Measurements from ENCODE around the gene GAPDHS. TPM values are rescaled to one million over a fixed set of nuclear protein-coding genes. Genes with fewer than 3 reads are reported as not detected.

GAPDHS gene
- total RNA-seq, 1 donor from 2014 or later, result not detected

DNA sequence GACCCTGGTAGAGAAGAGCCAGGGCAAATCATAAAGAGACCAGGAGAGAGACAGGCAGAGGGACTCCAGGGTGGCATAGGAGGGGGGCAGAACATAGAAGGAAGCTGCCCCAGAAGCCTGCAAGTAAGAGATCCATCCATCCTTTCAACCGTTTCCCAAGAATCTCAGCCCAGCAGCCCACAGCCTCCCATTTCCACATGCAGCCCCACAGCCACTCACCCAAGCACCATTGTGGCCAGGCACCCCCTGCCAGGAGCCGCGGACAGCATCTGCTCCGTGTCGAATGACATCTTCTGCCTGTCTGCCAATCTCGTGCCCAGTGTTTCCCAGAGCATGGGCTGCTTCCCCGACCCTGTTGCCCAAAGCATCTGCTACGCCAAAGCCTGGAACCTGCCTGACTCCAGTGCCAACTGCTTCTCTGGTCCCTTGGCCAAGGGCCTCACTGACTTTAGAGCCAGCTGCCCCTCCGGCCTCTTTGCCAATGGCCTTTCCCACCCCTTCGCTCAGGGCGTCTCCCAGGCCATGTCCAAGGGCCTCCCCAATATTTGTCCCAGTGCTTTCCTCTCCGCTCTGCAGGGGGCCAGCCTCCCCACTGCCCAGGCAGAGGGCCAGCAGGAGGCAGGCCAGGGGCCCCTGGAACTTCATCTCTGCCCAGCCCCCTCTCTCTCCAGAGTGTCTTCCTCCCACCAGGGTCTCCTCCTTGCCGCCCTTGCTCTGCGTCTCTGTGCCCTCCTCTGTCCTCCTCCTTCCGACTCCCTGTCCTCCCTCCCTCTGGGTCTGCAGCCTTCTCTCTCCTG, 20.2 kb upstream of the GAPDHS start:
- Histone ChIP-seq H3K27me3 (no peaks in the 10 kb centered on the region), H3K36me3 (no peaks in the 10 kb centered on the region), H3K27ac (no peak overlapping the region), H3K4me1 (peaks cover 33% of the 10 kb centered on the region), H3K4me3 (no peak overlapping the region), H3K9me3 (no peaks in the 10 kb centered on the region)
- TF ChIP-seq POLR2AphosphoS5 (IDR thresholded peaks at IDR 0.05; ENCODE audit: insufficient read depth in 1 of 2, low read depth in 1 of 2) (peak in 1 of 2 donors; percentile 44), POLR2A (IDR thresholded peaks at IDR 0.05) (no peak)
- DNase-seq (ENCODE audit: extremely low spot score in 2 of 2), result no peak
- intact Hi-C loops (cut with DNase I), result no loop called here

- H3K27me3 ChIP-seq, result no peaks in the 10 kb centered on the region
- TF ChIP-seq, protein P1, sequence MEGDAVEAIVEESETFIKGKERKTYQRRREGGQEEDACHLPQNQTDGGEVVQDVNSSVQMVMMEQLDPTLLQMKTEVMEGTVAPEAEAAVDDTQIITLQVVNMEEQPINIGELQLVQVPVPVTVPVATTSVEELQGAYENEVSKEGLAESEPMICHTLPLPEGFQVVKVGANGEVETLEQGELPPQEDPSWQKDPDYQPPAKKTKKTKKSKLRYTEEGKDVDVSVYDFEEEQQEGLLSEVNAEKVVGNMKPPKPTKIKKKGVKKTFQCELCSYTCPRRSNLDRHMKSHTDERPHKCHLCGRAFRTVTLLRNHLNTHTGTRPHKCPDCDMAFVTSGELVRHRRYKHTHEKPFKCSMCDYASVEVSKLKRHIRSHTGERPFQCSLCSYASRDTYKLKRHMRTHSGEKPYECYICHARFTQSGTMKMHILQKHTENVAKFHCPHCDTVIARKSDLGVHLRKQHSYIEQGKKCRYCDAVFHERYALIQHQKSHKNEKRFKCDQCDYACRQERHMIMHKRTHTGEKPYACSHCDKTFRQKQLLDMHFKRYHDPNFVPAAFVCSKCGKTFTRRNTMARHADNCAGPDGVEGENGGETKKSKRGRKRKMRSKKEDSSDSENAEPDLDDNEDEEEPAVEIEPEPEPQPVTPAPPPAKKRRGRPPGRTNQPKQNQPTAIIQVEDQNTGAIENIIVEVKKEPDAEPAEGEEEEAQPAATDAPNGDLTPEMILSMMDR (IDR thresholded peaks at IDR 0.05), result no peak
- peak in 1 of 2 donors; percentile 47 for TF ChIP-seq POLR2AphosphoS5 (IDR thresholded peaks at IDR 0.05; ENCODE audit: insufficient read depth in 1 of 2, low read depth in 1 of 2)
- TF ChIP-seq POLR2A (IDR thresholded peaks at IDR 0.05), result no peak
- no peaks in the 10 kb centered on the region for H3K9me3 ChIP-seq
- H3K4me1 ChIP-seq, result peaks cover 40% of the 10 kb centered on the region
- no peaks in the 10 kb centered on the region for H3K36me3 ChIP-seq
- no peak within 1 kb of the TSS for H3K4me3 ChIP-seq
- intact Hi-C loops (cut with DNase I), result no loop called here
- DNase-seq (ENCODE audit: extremely low spot score in 2 of 2), result no peak
- peak within 1 kb of the TSS; percentile 66 for H3K27ac ChIP-seq
Measured at GRCh38 chr19:35513628-35514281, 19.5 kb upstream of the GAPDHS start, which contains the start of gene DMKN. Gene DMKN (minus strand): TSS chr19:35513649. CDS start chr19:35513475, 174 bp downstream.

- H3K4me1 ChIP-seq, result peaks cover 40% of the 10 kb centered on the region
- DNase-seq (ENCODE audit: extremely low spot score in 2 of 2), result no peak
- no peak for TF ChIP-seq POLR2A (IDR thresholded peaks at IDR 0.05)
- no peak for TF ChIP-seq POLR2AphosphoS5 (IDR thresholded peaks at IDR 0.05; ENCODE audit: insufficient read depth in 1 of 2, low read depth in 1 of 2)
- TF ChIP-seq, protein P1 (IDR thresholded peaks at IDR 0.05), result no peak
- no peaks in the 10 kb centered on the region for H3K9me3 ChIP-seq
- intact Hi-C loops (cut with DNase I), result no loop called here
- H3K4me3 ChIP-seq, result no peak overlapping the region
- peak overlapping the region; percentile 66 for H3K27ac ChIP-seq
- no peaks in the 10 kb centered on the region for H3K27me3 ChIP-seq
- no peaks in the 10 kb centered on the region for H3K36me3 ChIP-seq
Measured at GRCh38 chr19:35514282-35514809, 18.9 kb upstream of the GAPDHS start.

- Histone ChIP-seq H3K4me3 (no peak overlapping the region), H3K4me1 (peaks cover 27% of the 10 kb centered on the region), H3K9me3 (no peaks in the 10 kb centered on the region), H3K36me3 (no peaks in the 10 kb centered on the region), H3K27ac (no peak overlapping the region), H3K27me3 (no peaks in the 10 kb centered on the region)
- TF ChIP-seq, protein P1 (IDR thresholded peaks at IDR 0.05), result no peak
- no peak for TF ChIP-seq POLR2A (IDR thresholded peaks at IDR 0.05)
- DNase-seq (ENCODE audit: extremely low spot score in 2 of 2), result no peak
- intact Hi-C loops (cut with DNase I), result no loop called here
Measured at GRCh38 chr19:35516310-35516709, 16.9 kb upstream of the GAPDHS start.

DNA sequence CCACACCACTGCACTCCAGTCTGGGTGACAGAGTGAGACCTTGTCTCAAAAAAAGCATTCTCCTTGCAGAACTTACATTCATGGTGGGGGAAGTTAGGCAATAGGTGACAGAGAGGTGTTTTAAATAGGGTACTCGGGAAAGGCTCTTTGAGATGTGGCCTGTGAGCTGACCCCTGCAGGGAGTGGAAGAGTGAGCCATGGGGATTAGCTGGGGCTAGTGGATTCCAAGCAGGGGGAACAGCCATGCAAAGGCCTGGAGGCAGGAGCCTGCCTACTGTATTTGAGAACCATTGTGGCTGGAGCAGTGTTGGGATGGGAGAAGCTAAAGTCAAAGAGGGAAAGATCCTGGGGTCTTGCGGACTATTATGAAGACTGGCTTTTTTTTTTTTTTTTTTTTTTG, 15.9 kb upstream of the GAPDHS start:
- TF ChIP-seq POLR2A (IDR thresholded peaks at IDR 0.05) (no peak), POLR2AphosphoS5 (IDR thresholded peaks at IDR 0.05; ENCODE audit: insufficient read depth in 1 of 2, low read depth in 1 of 2) (no peak)
- TF ChIP-seq, protein P1 (IDR thresholded peaks at IDR 0.05), result no peak
- no peaks in the 10 kb centered on the region for H3K36me3 ChIP-seq
- peaks cover 27% of the 10 kb centered on the region for H3K4me1 ChIP-seq
- DNase-seq (ENCODE audit: extremely low spot score in 2 of 2), result no peak
- no peak overlapping the region for H3K27ac ChIP-seq
- no peaks in the 10 kb centered on the region for H3K27me3 ChIP-seq
- H3K4me3 ChIP-seq, result no peak overlapping the region
- intact Hi-C loops (cut with DNase I), result no loop called here
- H3K9me3 ChIP-seq, result no peaks in the 10 kb centered on the region

Measured in vagina (tissue), 2 donors.